Lower leg skin (tissue), 4 donors: ENCODE data around the gene RASGRP4. TPM values are rescaled to one million over a fixed set of nuclear protein-coding genes. Genes with fewer than 3 reads are reported as not detected.

ENCODE experiments used
- DNase-seq, 2 donors: peaks; one replicate each; pipeline ENCODE4 v3.0.0-alpha.2; 2019; ENCODE audit warnings: low spot score in 2 of 2
- H3K4me3 ChIP-seq: fragments of 200-600 bp; sonication (generic); 2 replicates; pipeline ENCODE4 v1.5.1; 2017; ENCODE audit warnings: mild to moderate bottlenecking, low read depth; ENCODE audit not compliant: poor library complexity, severe bottlenecking
- POLR2A ChIP-seq, 2 donors: fragments of 450-650 bp; IDR thresholded peaks; one replicate each; pipeline ENCODE4 v1.6.1; 2016 to 2017; ENCODE audit warnings: antibody characterized with exemption in 2 of 2, mild to moderate bottlenecking in 1 of 2, moderate library complexity in 1 of 2
- WGBS, 2 donors: methylation state at CpG; one replicate each; pipeline ENCODE4 v1.1.5; 2018; 5-methylcytosine and 5-hydroxymethylcytosine counted together
- intact Hi-C: fragments of 100-400 bp; cut with DNase I; formaldehyde crosslinking; loops from one replicate; pipeline ENCODE4 v1.15.0; 2023; ENCODE audit warnings: low total_unique reads
- total RNA-seq, 4 donors: library from RNA; depleted of rRNA; stranded (reverse); fragments of >200 nt; gene quantifications; one replicate each; pipeline ENCODE4 v1.1.0, GENCODE V29; 2016
- TF ChIP-seq, protein P1 (sequence below), 3 donors: fragments of 450-650 bp; IDR thresholded peaks; one replicate each; pipeline ENCODE4 v1.5.1; 2016; ENCODE audit warnings: antibody characterized with exemption in 3 of 3, mild to moderate bottlenecking in 3 of 3, moderate library complexity in 2 of 3

Gene RASGRP4
- total RNA-seq, 4 donors from 2014 or later = 1.3 to 2.3 (median 1.7) TPM

DNA sequence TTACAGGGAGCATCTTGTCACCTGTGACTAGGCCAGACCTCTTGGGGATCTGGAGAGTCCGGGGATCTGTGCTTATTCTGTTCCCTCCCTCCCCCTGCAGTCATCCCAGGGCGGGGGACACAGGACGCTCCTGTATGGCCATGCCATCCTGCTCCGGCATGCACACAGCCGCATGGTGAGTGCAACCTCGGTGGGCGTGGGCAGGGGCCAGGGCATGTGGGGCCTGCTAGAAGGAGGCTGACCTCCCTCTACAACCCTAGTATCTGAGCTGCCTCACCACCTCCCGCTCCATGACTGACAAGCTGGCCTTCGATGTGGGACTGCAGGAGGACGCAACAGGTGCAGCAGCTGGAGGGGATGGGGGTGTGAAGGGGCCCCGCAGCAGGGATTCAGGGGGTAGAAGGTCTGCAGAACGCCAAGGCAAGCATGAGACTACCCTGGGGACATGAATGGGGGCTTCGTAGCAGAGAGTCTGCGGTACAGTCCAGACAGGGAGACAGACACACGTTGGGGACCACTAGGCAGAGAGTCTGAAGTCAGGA, 17.5 kb upstream of the RASGRP4 start:
- DNase-seq = no peak
- TF ChIP-seq, protein P1, sequence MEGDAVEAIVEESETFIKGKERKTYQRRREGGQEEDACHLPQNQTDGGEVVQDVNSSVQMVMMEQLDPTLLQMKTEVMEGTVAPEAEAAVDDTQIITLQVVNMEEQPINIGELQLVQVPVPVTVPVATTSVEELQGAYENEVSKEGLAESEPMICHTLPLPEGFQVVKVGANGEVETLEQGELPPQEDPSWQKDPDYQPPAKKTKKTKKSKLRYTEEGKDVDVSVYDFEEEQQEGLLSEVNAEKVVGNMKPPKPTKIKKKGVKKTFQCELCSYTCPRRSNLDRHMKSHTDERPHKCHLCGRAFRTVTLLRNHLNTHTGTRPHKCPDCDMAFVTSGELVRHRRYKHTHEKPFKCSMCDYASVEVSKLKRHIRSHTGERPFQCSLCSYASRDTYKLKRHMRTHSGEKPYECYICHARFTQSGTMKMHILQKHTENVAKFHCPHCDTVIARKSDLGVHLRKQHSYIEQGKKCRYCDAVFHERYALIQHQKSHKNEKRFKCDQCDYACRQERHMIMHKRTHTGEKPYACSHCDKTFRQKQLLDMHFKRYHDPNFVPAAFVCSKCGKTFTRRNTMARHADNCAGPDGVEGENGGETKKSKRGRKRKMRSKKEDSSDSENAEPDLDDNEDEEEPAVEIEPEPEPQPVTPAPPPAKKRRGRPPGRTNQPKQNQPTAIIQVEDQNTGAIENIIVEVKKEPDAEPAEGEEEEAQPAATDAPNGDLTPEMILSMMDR (IDR thresholded peaks at IDR 0.05) = no peak
- no peak for TF ChIP-seq POLR2A (IDR thresholded peaks at IDR 0.05)
- intact Hi-C loops = no loop called here
- 74 to 83% methylated on average over 15 of the region's 15 CpGs for WGBS, 2 donors
- H3K4me3 ChIP-seq = no peak overlapping the region

DNA sequence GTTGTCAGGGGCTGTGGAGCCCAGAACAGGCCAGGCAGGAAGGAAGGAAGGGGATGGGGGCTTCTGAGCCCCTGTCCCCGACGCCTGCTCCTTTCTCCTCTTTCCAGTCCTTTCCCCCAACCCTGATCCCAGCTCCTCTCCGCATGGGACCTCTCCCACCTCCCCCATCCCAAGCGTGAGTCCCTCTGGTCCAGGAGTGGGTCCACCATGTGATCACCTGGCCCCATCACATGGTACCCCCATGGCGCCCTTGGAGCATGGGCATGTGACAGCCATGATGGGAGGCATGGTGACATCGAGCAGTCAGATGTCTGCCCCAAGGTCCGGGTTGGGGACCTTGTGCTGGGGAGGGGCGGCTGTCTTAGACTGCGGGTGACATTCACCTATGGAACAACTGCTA, 16.7 kb upstream of the RASGRP4 start:
- intact Hi-C loops = no loop called here
- WGBS, 2 donors = 81 to 85% methylated on average over 9 of the region's 9 CpGs
- H3K4me3 ChIP-seq = no peak overlapping the region
- TF ChIP-seq, protein P1 (IDR thresholded peaks at IDR 0.05) = no peak
- no peak for TF ChIP-seq POLR2A (IDR thresholded peaks at IDR 0.05)
- DNase-seq = no peak

DNA sequence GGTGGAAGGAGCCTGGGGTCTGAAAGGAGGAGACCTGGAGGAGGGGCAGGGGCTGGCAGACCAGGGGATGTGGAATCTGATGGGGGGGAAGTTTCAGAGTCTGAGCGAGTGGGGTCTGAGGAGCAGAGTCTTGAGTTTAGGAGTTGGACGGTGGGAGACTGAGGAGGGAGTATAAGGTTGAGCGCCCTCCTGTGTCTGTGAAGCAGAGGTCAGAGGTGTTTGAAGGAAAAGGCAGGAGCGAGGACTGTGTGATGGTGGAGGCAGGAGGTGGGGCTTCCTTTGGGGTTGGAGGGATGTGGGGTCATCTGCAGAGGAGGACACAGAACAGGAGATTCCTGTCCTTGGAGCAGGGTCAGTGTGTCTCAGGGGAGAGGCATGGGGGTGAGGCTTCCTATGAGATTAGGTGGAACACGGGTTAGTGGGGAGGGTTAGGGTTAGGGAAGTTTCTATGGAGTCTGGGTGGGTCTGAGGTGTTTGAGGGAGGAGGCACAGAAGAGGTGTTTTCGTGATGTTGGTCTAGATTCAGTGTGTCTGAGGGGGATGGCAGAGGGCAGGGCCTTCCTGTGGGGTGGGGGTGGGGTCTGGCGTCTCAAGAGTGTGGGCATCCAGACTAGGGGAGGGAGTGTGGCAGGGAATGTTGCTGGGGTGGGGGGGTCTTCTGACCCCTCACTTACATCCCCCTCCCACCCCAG, 15.8 kb upstream of the RASGRP4 start:
- DNase-seq = no peak
- no peak overlapping the region for H3K4me3 ChIP-seq
- intact Hi-C loops = no loop called here
- TF ChIP-seq, protein P1 (IDR thresholded peaks at IDR 0.05) = no peak
- TF ChIP-seq POLR2A (IDR thresholded peaks at IDR 0.05) = no peak
- 50 to 53% methylated on average over 7 of the region's 7 CpGs for WGBS, 2 donors

DNA sequence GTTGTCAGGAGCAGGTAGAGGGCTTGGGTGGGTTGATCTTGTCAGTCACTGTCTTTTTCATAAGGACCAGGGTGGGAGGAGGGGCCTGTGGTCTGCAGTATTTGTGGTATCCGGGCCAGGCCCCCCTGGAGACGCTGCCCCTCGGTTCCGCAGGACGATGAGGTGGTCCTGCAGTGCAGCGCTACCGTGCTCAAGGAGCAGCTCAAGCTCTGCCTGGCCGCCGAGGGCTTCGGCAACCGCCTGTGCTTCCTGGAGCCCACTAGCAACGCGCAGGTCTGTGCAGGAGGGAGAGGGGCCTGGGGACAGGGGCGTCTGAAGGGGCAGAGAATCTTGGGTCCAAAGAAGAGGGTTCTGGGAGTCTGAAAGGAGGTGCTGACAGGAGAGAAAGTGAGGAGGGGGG, 14.6 kb upstream of the RASGRP4 start:
- WGBS, 2 donors = 70 to 79% methylated on average over 14 of the region's 14 CpGs
- no peak for TF ChIP-seq POLR2A (IDR thresholded peaks at IDR 0.05)
- TF ChIP-seq, protein P1 (IDR thresholded peaks at IDR 0.05) = no peak
- no peak for DNase-seq
- intact Hi-C loops = no loop called here
- H3K4me3 ChIP-seq = no peak overlapping the region

DNA sequence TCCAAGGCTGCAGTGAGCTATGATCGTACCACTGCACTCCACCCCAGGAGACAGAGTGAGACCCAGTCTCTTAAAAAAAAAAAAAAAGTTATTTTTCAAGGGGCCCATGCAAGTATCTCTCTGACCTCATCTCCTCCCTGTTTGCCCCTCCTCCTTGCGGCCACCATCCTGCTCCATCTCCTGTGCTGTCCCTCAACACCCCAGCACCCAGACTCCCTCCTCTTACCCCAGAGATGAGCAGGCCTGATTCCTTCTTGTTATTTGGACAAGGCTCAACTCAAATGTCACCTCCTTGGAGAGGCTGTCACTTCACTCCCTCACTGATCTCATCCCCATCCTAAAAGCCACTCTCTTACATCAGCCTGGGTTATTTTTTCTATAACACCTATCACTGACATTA, 11.9 kb upstream of the RASGRP4 start:
- DNase-seq = no peak
- 81 to 87% methylated on average over 2 of the region's 2 CpGs for WGBS, 2 donors
- intact Hi-C loops = no loop called here
- TF ChIP-seq POLR2A (IDR thresholded peaks at IDR 0.05) = no peak
- TF ChIP-seq, protein P1 (IDR thresholded peaks at IDR 0.05) = no peak
- no peak overlapping the region for H3K4me3 ChIP-seq

DNA sequence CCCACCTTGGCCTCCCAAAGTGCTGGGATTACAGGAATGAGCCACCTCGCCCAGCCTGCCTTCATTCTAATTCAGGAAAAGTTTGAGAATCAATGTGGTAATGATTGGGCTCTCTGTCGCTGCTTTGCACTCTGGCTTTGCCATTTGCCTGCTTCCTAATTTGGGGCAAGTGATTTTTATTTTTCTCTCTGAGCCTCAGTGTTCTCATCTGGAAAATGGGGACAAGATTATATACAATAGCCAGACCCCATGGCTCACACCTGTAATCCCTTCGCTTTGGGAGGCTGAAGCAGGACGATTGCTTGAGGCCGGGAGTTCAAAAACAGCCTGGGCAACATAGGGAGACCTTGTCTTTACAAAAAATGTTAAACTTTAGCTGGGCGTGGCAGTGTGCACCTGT, 11.3 kb upstream of the RASGRP4 start:
- TF ChIP-seq, protein P1 (IDR thresholded peaks at IDR 0.05) = no peak
- no peak for TF ChIP-seq POLR2A (IDR thresholded peaks at IDR 0.05)
- intact Hi-C loops = no loop called here
- WGBS, 2 donors = 85 to 93% methylated on average over 6 of the region's 6 CpGs
- DNase-seq = no peak
- H3K4me3 ChIP-seq = no peak overlapping the region
